ENCODE data around the gene TMEM198.

GRCh38 chr2:219511547-219512325 lies 32.1 kb upstream of the TMEM198 start:
- no peak for TF ChIP-seq CTCF (IDR thresholded peaks at IDR 0.05; ENCODE audit: low read depth, low read length, missing input control)
- no peak for TF ChIP-seq RAD21 (IDR thresholded peaks at IDR 0.05)
- no peak for TF ChIP-seq MAX (IDR thresholded peaks at IDR 0.05)
- TF ChIP-seq, protein P1, sequence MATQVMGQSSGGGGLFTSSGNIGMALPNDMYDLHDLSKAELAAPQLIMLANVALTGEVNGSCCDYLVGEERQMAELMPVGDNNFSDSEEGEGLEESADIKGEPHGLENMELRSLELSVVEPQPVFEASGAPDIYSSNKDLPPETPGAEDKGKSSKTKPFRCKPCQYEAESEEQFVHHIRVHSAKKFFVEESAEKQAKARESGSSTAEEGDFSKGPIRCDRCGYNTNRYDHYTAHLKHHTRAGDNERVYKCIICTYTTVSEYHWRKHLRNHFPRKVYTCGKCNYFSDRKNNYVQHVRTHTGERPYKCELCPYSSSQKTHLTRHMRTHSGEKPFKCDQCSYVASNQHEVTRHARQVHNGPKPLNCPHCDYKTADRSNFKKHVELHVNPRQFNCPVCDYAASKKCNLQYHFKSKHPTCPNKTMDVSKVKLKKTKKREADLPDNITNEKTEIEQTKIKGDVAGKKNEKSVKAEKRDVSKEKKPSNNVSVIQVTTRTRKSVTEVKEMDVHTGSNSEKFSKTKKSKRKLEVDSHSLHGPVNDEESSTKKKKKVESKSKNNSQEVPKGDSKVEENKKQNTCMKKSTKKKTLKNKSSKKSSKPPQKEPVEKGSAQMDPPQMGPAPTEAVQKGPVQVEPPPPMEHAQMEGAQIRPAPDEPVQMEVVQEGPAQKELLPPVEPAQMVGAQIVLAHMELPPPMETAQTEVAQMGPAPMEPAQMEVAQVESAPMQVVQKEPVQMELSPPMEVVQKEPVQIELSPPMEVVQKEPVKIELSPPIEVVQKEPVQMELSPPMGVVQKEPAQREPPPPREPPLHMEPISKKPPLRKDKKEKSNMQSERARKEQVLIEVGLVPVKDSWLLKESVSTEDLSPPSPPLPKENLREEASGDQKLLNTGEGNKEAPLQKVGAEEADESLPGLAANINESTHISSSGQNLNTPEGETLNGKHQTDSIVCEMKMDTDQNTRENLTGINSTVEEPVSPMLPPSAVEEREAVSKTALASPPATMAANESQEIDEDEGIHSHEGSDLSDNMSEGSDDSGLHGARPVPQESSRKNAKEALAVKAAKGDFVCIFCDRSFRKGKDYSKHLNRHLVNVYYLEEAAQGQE (IDR thresholded peaks at IDR 0.05), result no peak
- TF ChIP-seq JUND (IDR thresholded peaks at IDR 0.05), result no peak
- TF ChIP-seq EGR1 (IDR thresholded peaks at IDR 0.05; ENCODE audit: low read depth in 2 of 2), result no peak
- no peak for TF ChIP-seq GABPA (IDR thresholded peaks at IDR 0.05 in 1 of 2, conservative IDR thresholded peaks at IDR 0.05 in 1 of 2)
- TF ChIP-seq, protein P2, sequence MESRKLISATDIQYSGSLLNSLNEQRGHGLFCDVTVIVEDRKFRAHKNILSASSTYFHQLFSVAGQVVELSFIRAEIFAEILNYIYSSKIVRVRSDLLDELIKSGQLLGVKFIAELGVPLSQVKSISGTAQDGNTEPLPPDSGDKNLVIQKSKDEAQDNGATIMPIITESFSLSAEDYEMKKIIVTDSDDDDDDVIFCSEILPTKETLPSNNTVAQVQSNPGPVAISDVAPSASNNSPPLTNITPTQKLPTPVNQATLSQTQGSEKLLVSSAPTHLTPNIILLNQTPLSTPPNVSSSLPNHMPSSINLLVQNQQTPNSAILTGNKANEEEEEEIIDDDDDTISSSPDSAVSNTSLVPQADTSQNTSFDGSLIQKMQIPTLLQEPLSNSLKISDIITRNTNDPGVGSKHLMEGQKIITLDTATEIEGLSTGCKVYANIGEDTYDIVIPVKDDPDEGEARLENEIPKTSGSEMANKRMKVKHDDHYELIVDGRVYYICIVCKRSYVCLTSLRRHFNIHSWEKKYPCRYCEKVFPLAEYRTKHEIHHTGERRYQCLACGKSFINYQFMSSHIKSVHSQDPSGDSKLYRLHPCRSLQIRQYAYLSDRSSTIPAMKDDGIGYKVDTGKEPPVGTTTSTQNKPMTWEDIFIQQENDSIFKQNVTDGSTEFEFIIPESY (IDR thresholded peaks at IDR 0.05), result no peak
- TF ChIP-seq FOXA1 (IDR thresholded peaks at IDR 0.05), result no peak
- no peak for TF ChIP-seq ATF3 (IDR thresholded peaks at IDR 0.05)
- TF ChIP-seq SP1 (IDR thresholded peaks at IDR 0.05), result no peak
- TF ChIP-seq YY1 (IDR thresholded peaks at IDR 0.05), result no peak
- no peak for TF ChIP-seq TAF1 (conservative IDR thresholded peaks at IDR 0.05)
